ENCODE results near the gene GLDN.

DNA sequence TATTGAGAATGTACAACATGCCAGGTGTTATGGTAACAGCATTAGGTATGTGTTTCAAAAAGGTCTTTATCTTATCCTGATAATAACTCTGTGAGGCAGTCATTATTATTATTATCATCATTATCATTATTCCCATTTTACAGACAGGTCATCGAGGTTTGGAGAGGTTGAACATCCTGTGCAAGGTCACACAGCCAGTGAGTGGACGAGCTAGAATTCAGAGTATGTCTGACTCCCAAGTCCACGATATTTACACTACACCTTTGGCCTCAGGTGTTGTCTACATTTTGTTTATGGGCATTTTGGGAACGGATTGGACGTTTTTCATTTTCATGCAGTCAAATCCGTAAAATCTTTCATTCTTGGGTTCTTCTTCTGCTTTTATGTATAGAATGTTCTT lies 24.0 kb downstream of the GLDN start:
- TF ChIP-seq, protein P1, sequence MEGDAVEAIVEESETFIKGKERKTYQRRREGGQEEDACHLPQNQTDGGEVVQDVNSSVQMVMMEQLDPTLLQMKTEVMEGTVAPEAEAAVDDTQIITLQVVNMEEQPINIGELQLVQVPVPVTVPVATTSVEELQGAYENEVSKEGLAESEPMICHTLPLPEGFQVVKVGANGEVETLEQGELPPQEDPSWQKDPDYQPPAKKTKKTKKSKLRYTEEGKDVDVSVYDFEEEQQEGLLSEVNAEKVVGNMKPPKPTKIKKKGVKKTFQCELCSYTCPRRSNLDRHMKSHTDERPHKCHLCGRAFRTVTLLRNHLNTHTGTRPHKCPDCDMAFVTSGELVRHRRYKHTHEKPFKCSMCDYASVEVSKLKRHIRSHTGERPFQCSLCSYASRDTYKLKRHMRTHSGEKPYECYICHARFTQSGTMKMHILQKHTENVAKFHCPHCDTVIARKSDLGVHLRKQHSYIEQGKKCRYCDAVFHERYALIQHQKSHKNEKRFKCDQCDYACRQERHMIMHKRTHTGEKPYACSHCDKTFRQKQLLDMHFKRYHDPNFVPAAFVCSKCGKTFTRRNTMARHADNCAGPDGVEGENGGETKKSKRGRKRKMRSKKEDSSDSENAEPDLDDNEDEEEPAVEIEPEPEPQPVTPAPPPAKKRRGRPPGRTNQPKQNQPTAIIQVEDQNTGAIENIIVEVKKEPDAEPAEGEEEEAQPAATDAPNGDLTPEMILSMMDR (IDR thresholded peaks at IDR 0.05) = no peak
- TF ChIP-seq EP300 (IDR thresholded peaks at IDR 0.05) (no peak), POLR2A (IDR thresholded peaks at IDR 0.05; ENCODE audit: low read depth) (no peak)
